A673 (cell line): ENCODE measurements around the gene GNAT1. TPM values are rescaled to one million over a fixed set of nuclear protein-coding genes. Genes with fewer than 3 reads are reported as not detected.

Source experiments
- Bru-seq: library from RNA; stranded (reverse); fragments of 400-500 nt; gene quantifications from one replicate; lab custom pipeline; 2021; lab: Mats Ljungman, UMichigan
- BruChase-seq, 2 experiments: library from RNA; stranded (reverse); fragments of 400-500 nt; gene quantifications; one replicate each; lab custom pipeline; 2021; lab: Mats Ljungman, UMichigan
- BruUV-seq: library from RNA; stranded (reverse); fragments of 400-500 nt; replicated peaks from 2 replicates; lab custom pipeline; 2021; lab: Mats Ljungman, UMichigan
- CTCF ChIA-PET: fragments of 300-600 bp; sonication (Branson Sonifier 250); formaldehyde crosslinking; loops from one replicate; lab custom pipeline; 2022; ENCODE audit warnings: antibody characterized with exemption; lab: Charles Lee
- POLR2A ChIA-PET: fragments of 300-600 bp; sonication (Branson Sonifier 250); formaldehyde crosslinking; loops from one replicate; lab custom pipeline; 2022; ENCODE audit warnings: antibody characterized with exemption; ENCODE audit not compliant: low non-redundant PET; lab: Charles Lee
- DNase-seq: peaks from one replicate; pipeline ENCODE4 v3.0.0-alpha.2; 2015; ENCODE audit warnings: low spot score
- H3K27ac ChIP-seq: fragments of 200-600 bp; sonication (generic); 2 replicates; pipeline ENCODE4 v1.5.1; 2016; ENCODE audit warnings: mixed run types, low read depth, mild to moderate bottlenecking, mixed read lengths, antibody characterized with exemption, low read length; ENCODE audit not compliant: poor library complexity, severe bottlenecking
- H3K27me3 ChIP-seq: fragments of 200-600 bp; sonication (generic); replicated peaks from 2 replicates; pipeline ENCODE4 v1.6.1; 2017; ENCODE audit warnings: mixed run types, low read depth, mild to moderate bottlenecking, mixed read lengths, antibody characterized with exemption, low read length; ENCODE audit not compliant: insufficient read depth, poor library complexity
- H3K36me3 ChIP-seq: fragments of 200-600 bp; sonication (generic); 2 replicates; pipeline ENCODE4 v1.6.1; 2016; ENCODE audit warnings: mixed run types, mild to moderate bottlenecking, mixed read lengths, antibody characterized with exemption, low read length; ENCODE audit not compliant: insufficient read depth, poor library complexity, severe bottlenecking
- H3K4me1 ChIP-seq: fragments of 200-600 bp; sonication (generic); 2 replicates; pipeline ENCODE4 v1.6.1; 2017; ENCODE audit warnings: mixed run types, mild to moderate bottlenecking, mixed read lengths, antibody characterized with exemption, low read length; ENCODE audit not compliant: insufficient read depth, poor library complexity, severe bottlenecking
- H3K4me3 ChIP-seq: fragments of 200-600 bp; sonication (generic); 2 replicates; pipeline ENCODE4 v1.5.1; 2016; ENCODE audit warnings: low read depth, mixed run types, mild to moderate bottlenecking, mixed read lengths, low read length; ENCODE audit not compliant: poor library complexity, severe bottlenecking
- H3K9me3 ChIP-seq: fragments of 200-600 bp; sonication (generic); 2 replicates; pipeline ENCODE4 v1.6.1; 2016; ENCODE audit warnings: mixed run types, low read depth, mild to moderate bottlenecking, mixed read lengths, antibody characterized with exemption, low read length; ENCODE audit not compliant: poor library complexity, severe bottlenecking
- EZH2 ChIP-seq: fragments of 200-600 bp; sonication (generic); IDR thresholded peaks from 2 replicates; pipeline ENCODE4 v1.6.1; 2017; ENCODE audit warnings: borderline replicate concordance, low read depth, mild to moderate bottlenecking, mixed read lengths, antibody characterized with exemption, low read length; ENCODE audit not compliant: poor library complexity, severe bottlenecking
- intact Hi-C: fragments of 100-400 bp; cut with micrococcal nuclease; formaldehyde crosslinking; loops from one replicate; pipeline ENCODE4 v1.10.0; 2022; ENCODE audit not compliant: unreplicated experiment
- long read RNA-seq: library from polyadenylated mRNA; stranded (forward); transcript quantifications from one replicate; pipeline ENCODE4 v2.0.0, GENCODE V29; 2022
- total RNA-seq: library from RNA; stranded (reverse); gene quantifications from 2 replicates; pipeline ENCODE4 v1.2.3, GENCODE V29; 2021
- TF ChIP-seq, protein P1 (sequence below): fragments of 300-800, 200-600 bp; sonication (generic); conservative IDR thresholded peaks from 2 replicates; pipeline ENCODE4 v1.5.1; 2017; ENCODE audit warnings: low read depth, mild to moderate bottlenecking, antibody characterized with exemption, low read length, moderate library complexity, mixed read lengths

Gene GNAT1
- total RNA-seq, result not detected in 2 replicates
- Bru-seq, nascent RNA, result not detected
- not detected for BruChase-seq, experiment 1, labeled RNA remaining after a 2-hour chase
- BruChase-seq, experiment 2, labeled RNA remaining after a 6-hour chase, result not detected
- long read RNA-seq, result 0 reads

GRCh38 chr3:50190936-50191660, at the start of gene GNAT1:
Gene GNAT1, plus strand, starts transcription at chr3:50191610. Its CDS starts 116 bp downstream, at chr3:50191726.
- ChIA-PET POLR2A (no interaction called here), CTCF (interaction anchor here (0.6 to 0.7 kb wide), 3 partner anchors 18 to 261 kb away, joined by 4 to 6 read pairs (median 5); no protein-coding TSS in a partner anchor)
- Histone ChIP-seq H3K9me3 (no peaks in the 10 kb centered on the region), H3K27me3 (peaks cover 15% of the 10 kb centered on the region), H3K4me1 (no peaks in the 10 kb centered on the region), H3K27ac (no peak within 1 kb of the TSS), H3K36me3 (no peaks in the 10 kb centered on the region), H3K4me3 (no peak within 1 kb of the TSS)
- intact Hi-C loops, result no loop called here
- DNase-seq, result no peak
- BruUV-seq, result no TSS peak
- TF ChIP-seq EZH2, result no peak
- TF ChIP-seq, protein P1, sequence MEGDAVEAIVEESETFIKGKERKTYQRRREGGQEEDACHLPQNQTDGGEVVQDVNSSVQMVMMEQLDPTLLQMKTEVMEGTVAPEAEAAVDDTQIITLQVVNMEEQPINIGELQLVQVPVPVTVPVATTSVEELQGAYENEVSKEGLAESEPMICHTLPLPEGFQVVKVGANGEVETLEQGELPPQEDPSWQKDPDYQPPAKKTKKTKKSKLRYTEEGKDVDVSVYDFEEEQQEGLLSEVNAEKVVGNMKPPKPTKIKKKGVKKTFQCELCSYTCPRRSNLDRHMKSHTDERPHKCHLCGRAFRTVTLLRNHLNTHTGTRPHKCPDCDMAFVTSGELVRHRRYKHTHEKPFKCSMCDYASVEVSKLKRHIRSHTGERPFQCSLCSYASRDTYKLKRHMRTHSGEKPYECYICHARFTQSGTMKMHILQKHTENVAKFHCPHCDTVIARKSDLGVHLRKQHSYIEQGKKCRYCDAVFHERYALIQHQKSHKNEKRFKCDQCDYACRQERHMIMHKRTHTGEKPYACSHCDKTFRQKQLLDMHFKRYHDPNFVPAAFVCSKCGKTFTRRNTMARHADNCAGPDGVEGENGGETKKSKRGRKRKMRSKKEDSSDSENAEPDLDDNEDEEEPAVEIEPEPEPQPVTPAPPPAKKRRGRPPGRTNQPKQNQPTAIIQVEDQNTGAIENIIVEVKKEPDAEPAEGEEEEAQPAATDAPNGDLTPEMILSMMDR, result no peak

DNA sequence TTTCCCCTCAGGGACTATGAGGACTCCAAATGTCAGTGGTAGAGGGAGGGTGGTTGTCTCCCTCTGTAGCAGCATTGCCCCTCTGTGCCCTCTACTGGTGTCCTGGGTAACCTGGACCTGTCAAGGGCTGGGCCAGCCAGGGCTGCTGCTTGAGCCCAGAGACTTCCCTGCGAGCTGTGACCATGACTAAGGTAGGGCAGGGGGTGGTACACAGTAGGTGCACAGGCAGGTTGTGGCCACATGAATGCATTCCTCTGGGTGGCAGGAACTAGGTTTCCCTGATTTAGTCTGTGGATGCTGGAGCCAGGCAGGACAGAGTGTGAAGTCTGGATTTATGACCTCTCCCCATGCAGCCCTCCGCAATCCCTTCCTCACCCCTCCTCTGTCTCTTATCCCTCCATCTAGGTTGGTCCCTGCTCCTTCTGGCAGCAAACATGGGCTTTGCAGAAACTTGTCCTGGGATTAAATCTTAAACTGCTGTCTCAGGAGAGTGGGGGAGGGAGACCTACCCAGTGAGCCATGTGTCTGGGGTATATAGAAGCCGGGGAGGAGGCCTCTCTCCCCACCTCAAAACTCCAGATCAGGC, 45.0 kb upstream of the GNAT1 start:
- no peaks in the 10 kb centered on the region for H3K36me3 ChIP-seq
- no peak overlapping the region for H3K27ac ChIP-seq
- POLR2A ChIA-PET, result no interaction called here
- intact Hi-C loops, result no loop called here
- CTCF ChIA-PET, result no interaction called here
- no peak overlapping the region for H3K4me3 ChIP-seq
- no peak for DNase-seq
- BruUV-seq, result no TSS peak
- H3K9me3 ChIP-seq, result no peaks in the 10 kb centered on the region
- H3K27me3 ChIP-seq, result no peaks in the 10 kb centered on the region
- H3K4me1 ChIP-seq, result peaks cover 8% of the 10 kb centered on the region
- TF ChIP-seq, protein P1, result no peak
- TF ChIP-seq EZH2, result no peak

GRCh38 chr3:50147016-50147415, 44.4 kb upstream of the GNAT1 start:
- no TSS peak for BruUV-seq
- H3K4me1 ChIP-seq, result peaks cover 8% of the 10 kb centered on the region
- intact Hi-C loops, result no loop called here
- H3K9me3 ChIP-seq, result no peaks in the 10 kb centered on the region
- H3K36me3 ChIP-seq, result no peaks in the 10 kb centered on the region
- no peak overlapping the region for H3K4me3 ChIP-seq
- no peak overlapping the region for H3K27ac ChIP-seq
- no peak for DNase-seq
- H3K27me3 ChIP-seq, result no peaks in the 10 kb centered on the region
- POLR2A ChIA-PET, result no interaction called here
- no peak for TF ChIP-seq EZH2
- TF ChIP-seq, protein P1, result no peak
- CTCF ChIA-PET, result no interaction called here
